ENCODE data around the gene SPON1.
A peak's percentile ranks its signal among the peaks of the same experiment; 100 is the strongest.

Gene SPON1

DNA sequence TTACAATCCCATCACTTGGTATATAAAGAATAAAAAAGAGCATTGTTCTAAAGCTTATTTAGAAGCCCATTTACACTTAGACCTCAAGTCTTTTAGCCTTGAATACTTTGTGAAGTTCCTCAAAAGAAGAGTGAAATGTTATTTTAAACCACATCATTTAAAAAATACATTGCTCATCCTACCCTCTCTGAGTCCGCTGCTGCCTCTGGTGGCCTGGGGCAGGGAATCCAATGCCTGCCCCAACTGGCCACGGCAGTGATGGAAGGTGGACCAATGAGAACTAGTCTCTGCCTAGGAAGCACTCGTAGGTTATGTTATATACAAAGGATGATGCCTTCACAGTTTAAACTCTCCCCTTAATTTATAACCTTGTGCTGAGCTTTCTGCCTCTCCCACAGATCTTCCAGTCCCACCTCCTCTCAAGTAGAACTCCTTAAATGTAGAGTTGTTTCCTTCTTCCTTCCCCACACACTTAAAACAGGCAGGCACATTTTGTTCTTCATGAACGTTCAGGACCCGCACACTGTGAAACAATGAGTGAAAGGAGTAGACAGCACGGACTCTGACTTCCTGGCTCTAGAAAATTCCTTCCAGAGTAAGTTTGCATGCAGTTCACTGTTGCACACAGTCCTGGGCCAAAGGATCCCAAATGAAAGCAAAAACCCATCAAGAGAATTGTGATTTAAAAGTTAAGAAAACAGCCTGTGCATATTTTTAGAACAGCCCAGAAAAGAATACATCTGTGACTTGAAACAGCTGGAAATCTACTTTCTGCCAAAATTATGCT, 228.7 kb downstream of the SPON1 start:
- peak; percentile 79 for DNase-seq (ENCODE audit: low read depth)
- H3K9ac ChIP-seq (ENCODE audit: low read length): peak overlapping the region; percentile 73

GRCh38 chr11:14193644-14194043, 231.1 kb downstream of the SPON1 start:
- Histone ChIP-seq H3K9me3 (ENCODE audit: control insufficient read depth, low read length) (no peaks in the 10 kb centered on the region), H3K9ac (ENCODE audit: low read length) (no peak overlapping the region), H3K27me3 (replicated peaks; ENCODE audit: control insufficient read depth, insufficient read depth, low read length) (no peaks in the 10 kb centered on the region), H3K36me3 (ENCODE audit: control insufficient read depth, insufficient read depth, low read length, severe bottlenecking) (no peaks in the 10 kb centered on the region), H3K4me1 (ENCODE audit: control insufficient read depth, insufficient read depth, low read length) (peaks cover 33% of the 10 kb centered on the region), H3K4me3 (ENCODE audit: low read length) (no peak overlapping the region)
- DNase-seq (ENCODE audit: low read depth): no peak

More for the DNA sequence above, 228.7 kb downstream of the SPON1 start:
- H3K4me3 ChIP-seq (ENCODE audit: low read length): peak overlapping the region; percentile 53
- H3K27me3 ChIP-seq (replicated peaks; ENCODE audit: control insufficient read depth, insufficient read depth, low read length): no peaks in the 10 kb centered on the region
- H3K9me3 ChIP-seq (ENCODE audit: control insufficient read depth, low read length): no peaks in the 10 kb centered on the region
- H3K4me1 ChIP-seq (ENCODE audit: control insufficient read depth, insufficient read depth, low read length): peaks cover 50% of the 10 kb centered on the region
- H3K36me3 ChIP-seq (ENCODE audit: control insufficient read depth, insufficient read depth, low read length, severe bottlenecking): no peaks in the 10 kb centered on the region

- peak; percentile 36 for DNase-seq (ENCODE audit: low read depth)
- no peaks in the 10 kb centered on the region for H3K27me3 ChIP-seq (replicated peaks; ENCODE audit: control insufficient read depth, insufficient read depth, low read length)
- H3K9ac ChIP-seq (ENCODE audit: low read length): no peak overlapping the region
- no peaks in the 10 kb centered on the region for H3K9me3 ChIP-seq (ENCODE audit: control insufficient read depth, low read length)
- peaks cover 9% of the 10 kb centered on the region for H3K4me1 ChIP-seq (ENCODE audit: control insufficient read depth, insufficient read depth, low read length)
- no peak overlapping the region for H3K4me3 ChIP-seq (ENCODE audit: low read length)
- no peaks in the 10 kb centered on the region for H3K36me3 ChIP-seq (ENCODE audit: control insufficient read depth, insufficient read depth, low read length, severe bottlenecking)
Measured at GRCh38 chr11:14202251-14203196, 240.0 kb downstream of the SPON1 start.

GRCh38 chr11:14203321-14203720, 240.8 kb downstream of the SPON1 start:
- no peaks in the 10 kb centered on the region for H3K27me3 ChIP-seq (replicated peaks; ENCODE audit: control insufficient read depth, insufficient read depth, low read length)
- H3K4me1 ChIP-seq (ENCODE audit: control insufficient read depth, insufficient read depth, low read length): peaks cover 9% of the 10 kb centered on the region
- H3K4me3 ChIP-seq (ENCODE audit: low read length): no peak overlapping the region
- DNase-seq (ENCODE audit: low read depth): no peak
- no peak overlapping the region for H3K9ac ChIP-seq (ENCODE audit: low read length)
- no peaks in the 10 kb centered on the region for H3K36me3 ChIP-seq (ENCODE audit: control insufficient read depth, insufficient read depth, low read length, severe bottlenecking)
- H3K9me3 ChIP-seq (ENCODE audit: control insufficient read depth, low read length): no peaks in the 10 kb centered on the region

DNA sequence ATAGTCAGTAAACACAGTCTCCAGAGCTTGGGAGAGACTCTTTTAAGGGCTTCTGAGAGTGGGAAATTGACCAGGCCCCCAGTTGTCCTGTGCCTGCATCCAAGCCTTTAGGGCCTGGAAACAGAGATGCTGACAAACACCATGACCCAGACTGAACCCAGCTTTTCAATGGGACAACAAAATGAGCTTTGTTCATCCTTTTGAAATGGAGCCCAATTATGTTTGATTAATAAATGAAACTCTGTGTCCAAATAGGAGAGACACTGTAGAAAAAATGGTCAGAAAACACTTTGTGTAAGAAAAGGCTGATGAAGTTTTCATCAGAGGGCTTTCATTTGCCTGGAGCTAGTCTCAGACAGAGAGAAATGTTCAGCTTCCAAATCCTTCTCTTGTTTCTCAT, 250.5 kb downstream of the SPON1 start:
- Histone ChIP-seq H3K27me3 (replicated peaks; ENCODE audit: control insufficient read depth, insufficient read depth, low read length) (no peaks in the 10 kb centered on the region), H3K9me3 (ENCODE audit: control insufficient read depth, low read length) (no peaks in the 10 kb centered on the region), H3K4me1 (ENCODE audit: control insufficient read depth, insufficient read depth, low read length) (no peaks in the 10 kb centered on the region), H3K4me3 (ENCODE audit: low read length) (no peak overlapping the region), H3K9ac (ENCODE audit: low read length) (no peak overlapping the region), H3K36me3 (ENCODE audit: control insufficient read depth, insufficient read depth, low read length, severe bottlenecking) (no peaks in the 10 kb centered on the region)
- DNase-seq (ENCODE audit: low read depth): no peak

- H3K9me3 ChIP-seq (ENCODE audit: control insufficient read depth, low read length): no peaks in the 10 kb centered on the region
- no peaks in the 10 kb centered on the region for H3K36me3 ChIP-seq (ENCODE audit: control insufficient read depth, insufficient read depth, low read length, severe bottlenecking)
- H3K9ac ChIP-seq (ENCODE audit: low read length): no peak overlapping the region
- H3K27me3 ChIP-seq (replicated peaks; ENCODE audit: control insufficient read depth, insufficient read depth, low read length): no peaks in the 10 kb centered on the region
- DNase-seq (ENCODE audit: low read depth): no peak
- no peak overlapping the region for H3K4me3 ChIP-seq (ENCODE audit: low read length)
- H3K4me1 ChIP-seq (ENCODE audit: control insufficient read depth, insufficient read depth, low read length): no peaks in the 10 kb centered on the region
Measured at GRCh38 chr11:14218728-14219127, 256.2 kb downstream of the SPON1 start.

DNA sequence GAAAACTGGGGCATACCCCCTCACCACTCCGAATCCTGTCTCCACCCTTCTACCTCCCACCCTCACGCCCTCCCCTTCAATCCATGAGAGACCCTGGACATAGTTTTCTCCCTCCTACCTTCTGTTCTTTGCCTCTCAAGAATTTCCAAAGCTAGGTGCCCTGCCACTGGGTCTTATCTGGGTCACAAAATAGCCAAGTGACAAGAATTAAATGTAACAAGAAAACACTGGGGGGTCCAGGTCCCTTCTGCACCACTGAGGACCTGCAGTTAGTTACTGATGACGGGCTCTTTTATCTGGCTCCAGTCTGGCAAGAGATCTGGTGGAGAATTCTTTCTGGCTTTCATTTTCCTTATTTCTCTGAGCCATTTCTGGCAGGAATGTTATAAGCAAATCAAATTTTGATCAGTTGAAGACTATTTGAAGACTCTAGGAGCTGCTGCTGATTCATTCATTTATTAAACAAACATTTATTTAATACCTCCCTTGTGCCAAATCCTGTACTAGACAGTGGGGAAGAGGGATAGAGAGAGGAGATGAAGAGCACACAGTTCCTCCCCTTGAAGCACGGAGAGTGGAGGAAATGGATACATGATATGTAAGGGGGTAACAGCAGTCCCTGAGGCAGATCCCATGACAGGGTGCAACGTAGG, 261.2 kb downstream of the SPON1 start:
- no peaks in the 10 kb centered on the region for H3K9me3 ChIP-seq (ENCODE audit: control insufficient read depth, low read length)
- no peak for DNase-seq (ENCODE audit: low read depth)
- no peak overlapping the region for H3K4me3 ChIP-seq (ENCODE audit: low read length)
- no peaks in the 10 kb centered on the region for H3K36me3 ChIP-seq (ENCODE audit: control insufficient read depth, insufficient read depth, low read length, severe bottlenecking)
- H3K4me1 ChIP-seq (ENCODE audit: control insufficient read depth, insufficient read depth, low read length): no peaks in the 10 kb centered on the region
- no peak overlapping the region for H3K9ac ChIP-seq (ENCODE audit: low read length)
- H3K27me3 ChIP-seq (replicated peaks; ENCODE audit: control insufficient read depth, insufficient read depth, low read length): no peaks in the 10 kb centered on the region

GRCh38 chr11:14224395-14224794, 261.9 kb downstream of the SPON1 start:
- no peak for DNase-seq (ENCODE audit: low read depth)
- H3K9me3 ChIP-seq (ENCODE audit: control insufficient read depth, low read length): no peaks in the 10 kb centered on the region
- H3K4me1 ChIP-seq (ENCODE audit: control insufficient read depth, insufficient read depth, low read length): no peaks in the 10 kb centered on the region
- no peaks in the 10 kb centered on the region for H3K27me3 ChIP-seq (replicated peaks; ENCODE audit: control insufficient read depth, insufficient read depth, low read length)
- no peak overlapping the region for H3K4me3 ChIP-seq (ENCODE audit: low read length)
- H3K9ac ChIP-seq (ENCODE audit: low read length): no peak overlapping the region
- no peaks in the 10 kb centered on the region for H3K36me3 ChIP-seq (ENCODE audit: control insufficient read depth, insufficient read depth, low read length, severe bottlenecking)

GRCh38 chr11:14225666-14226065, 263.1 kb downstream of the SPON1 start:
- H3K9ac ChIP-seq (ENCODE audit: low read length): no peak overlapping the region
- no peaks in the 10 kb centered on the region for H3K9me3 ChIP-seq (ENCODE audit: control insufficient read depth, low read length)
- DNase-seq (ENCODE audit: low read depth): no peak
- no peak overlapping the region for H3K4me3 ChIP-seq (ENCODE audit: low read length)
- H3K27me3 ChIP-seq (replicated peaks; ENCODE audit: control insufficient read depth, insufficient read depth, low read length): no peaks in the 10 kb centered on the region
- H3K36me3 ChIP-seq (ENCODE audit: control insufficient read depth, insufficient read depth, low read length, severe bottlenecking): no peaks in the 10 kb centered on the region
- no peaks in the 10 kb centered on the region for H3K4me1 ChIP-seq (ENCODE audit: control insufficient read depth, insufficient read depth, low read length)

DNA sequence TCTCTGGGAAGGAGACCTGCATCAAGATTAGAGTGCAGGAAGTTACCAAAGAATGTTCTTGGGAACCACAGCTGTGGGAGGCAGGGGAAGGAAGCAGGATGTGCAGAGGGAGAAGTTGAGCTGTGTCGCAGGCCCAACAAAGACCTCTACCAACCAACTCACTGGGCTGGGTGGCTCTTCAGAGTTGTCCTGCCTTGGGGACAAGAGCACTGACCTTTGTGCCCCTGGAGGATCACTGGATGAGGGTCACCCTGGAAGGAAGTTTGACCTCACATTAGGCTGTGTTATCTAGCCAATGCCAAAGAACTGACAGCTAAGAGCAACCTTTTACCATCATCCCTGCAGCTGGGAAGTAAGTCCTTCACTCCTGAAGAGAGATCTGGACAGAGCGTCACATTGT, 265.8 kb downstream of the SPON1 start:
- Histone ChIP-seq H3K27me3 (replicated peaks; ENCODE audit: control insufficient read depth, insufficient read depth, low read length) (no peaks in the 10 kb centered on the region), H3K9ac (ENCODE audit: low read length) (no peak overlapping the region), H3K4me1 (ENCODE audit: control insufficient read depth, insufficient read depth, low read length) (no peaks in the 10 kb centered on the region), H3K4me3 (ENCODE audit: low read length) (no peak overlapping the region), H3K9me3 (ENCODE audit: control insufficient read depth, low read length) (no peaks in the 10 kb centered on the region), H3K36me3 (ENCODE audit: control insufficient read depth, insufficient read depth, low read length, severe bottlenecking) (no peaks in the 10 kb centered on the region)
- DNase-seq (ENCODE audit: low read depth): no peak

DNA sequence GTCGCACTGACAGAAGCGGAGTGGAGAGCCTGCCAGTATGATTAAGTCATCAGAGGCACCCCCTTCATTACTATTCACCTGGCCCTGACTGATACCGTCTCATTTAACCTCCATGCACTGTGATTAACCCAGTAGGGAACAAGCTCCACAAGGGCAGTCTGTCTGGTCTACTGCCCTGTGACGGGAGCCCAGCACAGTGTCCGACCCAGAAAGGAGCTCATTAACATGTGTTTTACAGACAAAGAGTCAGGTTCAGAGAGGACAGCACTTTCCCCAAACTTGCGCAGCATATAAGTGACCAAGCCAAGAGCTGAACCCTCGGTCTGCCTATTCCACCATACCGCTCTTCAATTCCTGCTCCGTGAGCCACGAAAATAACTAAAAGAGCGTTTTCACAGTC, 266.9 kb downstream of the SPON1 start:
- H3K9me3 ChIP-seq (ENCODE audit: control insufficient read depth, low read length): no peaks in the 10 kb centered on the region
- H3K36me3 ChIP-seq (ENCODE audit: control insufficient read depth, insufficient read depth, low read length, severe bottlenecking): no peaks in the 10 kb centered on the region
- no peak overlapping the region for H3K9ac ChIP-seq (ENCODE audit: low read length)
- H3K4me1 ChIP-seq (ENCODE audit: control insufficient read depth, insufficient read depth, low read length): peaks cover 4% of the 10 kb centered on the region
- H3K27me3 ChIP-seq (replicated peaks; ENCODE audit: control insufficient read depth, insufficient read depth, low read length): no peaks in the 10 kb centered on the region
- no peak overlapping the region for H3K4me3 ChIP-seq (ENCODE audit: low read length)
- no peak for DNase-seq (ENCODE audit: low read depth)
